Esophagus mucosa (tissue), 1 donor: ENCODE results near the gene AEBP2. TPM values are rescaled to one million over a fixed set of nuclear protein-coding genes. Genes with fewer than 3 reads are reported as not detected.
"Not testable (repeated sequence)": the region's sequence is repeated elsewhere in the genome, so short reads cannot be mapped to it uniquely, and the experiment has no call there.

Experiments used
- ATAC-seq: fragments of 200-7000 bp; cut with Tn5 transposase; one replicate; pipeline ENCODE4 v1.9.1; 2020
- total RNA-seq: library from RNA; stranded (reverse); gene quantifications from one replicate; pipeline ENCODE4 v1.2.4, GENCODE V29; 2023
- donor health status: DM: yes; HTN: yes; CAD: no.

Gene AEBP2
- total RNA-seq, result 38.4 TPM

- peak; percentile 98 for ATAC-seq
Observed at GRCh38 chr12:19439059-19440018, at the start of gene AEBP2. Gene AEBP2, plus strand, starts transcription at chr12:19439492. Its CDS starts 208 bp downstream, at chr12:19439700.

GRCh38 chr12:19390051-19390598 is 49.2 kb upstream of the AEBP2 start:
- ATAC-seq, result peak; percentile 69

- not testable (repeated sequence) for ATAC-seq
Observed at GRCh38 chr12:19392644-19393043, 46.6 kb upstream of the AEBP2 start.

GRCh38 chr12:19394385-19394784 is 44.9 kb upstream of the AEBP2 start:
- ATAC-seq, result no peak

- ATAC-seq, result peak; percentile 77
Observed at GRCh38 chr12:19397534-19397933, 41.8 kb upstream of the AEBP2 start.

GRCh38 chr12:19398376-19399363 is 40.6 kb upstream of the AEBP2 start:
- ATAC-seq, result no peak

- ATAC-seq, result not testable (repeated sequence)
Observed at GRCh38 chr12:19400649-19401285, 38.5 kb upstream of the AEBP2 start.

GRCh38 chr12:19402211-19402610 is 37.1 kb upstream of the AEBP2 start:
- peak; percentile 94 for ATAC-seq

GRCh38 chr12:19402743-19403431 is 36.4 kb upstream of the AEBP2 start:
- peak; percentile 51 for ATAC-seq

GRCh38 chr12:19404242-19404880 is 34.9 kb upstream of the AEBP2 start:
- ATAC-seq, result no peak

- ATAC-seq, result no peak
Observed at GRCh38 chr12:19409376-19409775, 29.9 kb upstream of the AEBP2 start.

GRCh38 chr12:19410211-19410610 is 29.1 kb upstream of the AEBP2 start:
- ATAC-seq, result peak; percentile 11

- peak; percentile 61 for ATAC-seq
Observed at GRCh38 chr12:19410629-19411185, 28.6 kb upstream of the AEBP2 start.

- peak; percentile 83 for ATAC-seq
Observed at GRCh38 chr12:19411234-19412204, 27.8 kb upstream of the AEBP2 start.

- ATAC-seq, result no peak
Observed at GRCh38 chr12:19412844-19413243, 26.4 kb upstream of the AEBP2 start.

- ATAC-seq, result not testable (repeated sequence)
Observed at GRCh38 chr12:19413582-19413981, 25.7 kb upstream of the AEBP2 start.

- ATAC-seq, result no peak
Observed at GRCh38 chr12:19415563-19415962, 23.7 kb upstream of the AEBP2 start.

GRCh38 chr12:19419086-19419485 is 20.2 kb upstream of the AEBP2 start:
- ATAC-seq, result no peak
